ENCODE measurements around the gene CELF5. TPM values are rescaled to one million over a fixed set of nuclear protein-coding genes. Genes with fewer than 3 reads are reported as not detected.
"Not testable (repeated sequence)": the region's sequence is repeated elsewhere in the genome, so short reads cannot be mapped to it uniquely, and the experiment has no call there.

CELF5 gene
- total RNA-seq, 2 experiments from 2014 or later: 0.06 to 0.20 TPM

DNA sequence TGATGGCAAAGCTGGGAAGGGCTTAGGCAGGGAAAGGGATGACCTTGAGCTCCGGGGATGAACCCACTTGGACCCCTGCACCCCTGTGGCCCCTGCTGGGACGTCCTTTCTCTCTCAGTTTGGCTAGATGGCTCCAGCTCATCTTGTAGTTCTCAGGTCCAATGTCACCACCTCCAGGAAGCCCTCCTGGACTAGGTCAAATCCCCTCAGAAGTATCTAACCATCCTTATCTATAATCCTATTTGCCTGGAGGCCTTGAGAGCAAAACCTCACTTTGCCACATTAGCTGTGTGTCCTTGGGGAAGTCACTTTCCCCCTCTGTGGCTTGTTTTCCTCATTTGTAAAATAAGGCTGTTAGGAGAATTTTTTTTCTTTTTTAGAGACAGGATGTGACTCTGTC lies 99.2 kb downstream of the CELF5 start:
- CTCF ChIA-PET: no interaction called here
- no peak overlapping the region for H3K4me3 Mint-ChIP-seq
- no peaks in the 10 kb centered on the region for H3K36me3 Mint-ChIP-seq (ENCODE audit: low read depth)
- POLR2A ChIA-PET: no interaction called here
- no peaks in the 10 kb centered on the region for H3K9me3 Mint-ChIP-seq
- H3K27me3 Mint-ChIP-seq: peaks cover 1% of the 10 kb centered on the region
- H3K4me1 Mint-ChIP-seq: peaks cover 1% of the 10 kb centered on the region
- no peak overlapping the region for H3K27ac Mint-ChIP-seq
- DNase-seq: no peak

DNA sequence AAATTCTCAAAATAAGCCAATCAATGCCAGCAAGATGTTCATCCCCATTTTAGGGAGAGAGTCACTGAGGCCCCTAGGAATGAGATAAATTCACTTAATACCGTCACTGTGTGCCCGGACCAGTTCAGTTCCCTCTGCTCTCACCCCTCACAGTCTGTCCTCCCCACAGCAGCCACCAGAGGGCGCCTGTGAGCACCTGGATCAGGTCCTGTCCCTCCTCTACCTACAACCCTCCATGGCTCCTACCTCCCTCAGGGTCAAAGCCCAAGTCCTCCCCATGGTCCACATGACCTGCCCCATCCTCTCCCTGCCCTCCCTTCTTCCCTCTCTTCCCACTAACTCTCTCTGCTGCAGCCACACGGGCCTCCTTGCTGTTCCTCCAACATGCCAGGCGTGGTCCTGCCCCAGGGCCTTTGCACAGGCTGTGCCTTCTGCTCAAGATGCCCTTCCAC lies 100.0 kb downstream of the CELF5 start:
- CTCF ChIA-PET: interaction anchor here (0.6 kb wide), 1 partner anchor 894 kb away, joined by 3 read pairs; no protein-coding TSS in a partner anchor
- Mint-ChIP-seq H3K4me3 (no peak overlapping the region), H3K27me3 (peaks cover 1% of the 10 kb centered on the region), H3K9me3 (no peaks in the 10 kb centered on the region), H3K4me1 (peaks cover 1% of the 10 kb centered on the region), H3K27ac (no peak overlapping the region), H3K36me3 (ENCODE audit: low read depth) (no peaks in the 10 kb centered on the region)
- peak; percentile 79 for DNase-seq
- POLR2A ChIA-PET: no interaction called here

DNA sequence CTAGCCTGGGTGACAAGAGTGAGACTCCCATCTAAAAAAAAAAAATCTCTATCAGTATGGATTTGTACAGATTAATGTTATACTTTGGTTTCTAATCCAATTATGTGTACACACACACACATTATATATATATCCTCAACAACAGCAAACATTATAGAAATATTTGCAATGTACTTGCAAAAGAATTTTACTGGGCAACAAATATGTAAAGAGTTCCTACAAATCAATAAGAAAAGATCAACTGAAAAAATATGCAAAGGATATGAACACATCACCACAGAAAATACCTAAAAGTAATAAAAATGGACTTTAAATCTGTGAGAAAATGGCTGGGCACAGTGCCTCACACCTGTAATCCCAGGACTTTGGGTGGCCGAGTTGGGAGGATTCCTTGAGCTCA lies 101.0 kb downstream of the CELF5 start:
- H3K9me3 Mint-ChIP-seq: no peaks in the 10 kb centered on the region
- H3K27ac Mint-ChIP-seq: no peak overlapping the region

GRCh38 chr19:3328743-3329142 lies 104.3 kb downstream of the CELF5 start:
- H3K4me3 Mint-ChIP-seq: no peak overlapping the region
- H3K27me3 Mint-ChIP-seq: no peaks in the 10 kb centered on the region
- POLR2A ChIA-PET: no interaction called here
- no peak overlapping the region for H3K27ac Mint-ChIP-seq
- peaks cover 1% of the 10 kb centered on the region for H3K4me1 Mint-ChIP-seq
- no peaks in the 10 kb centered on the region for H3K36me3 Mint-ChIP-seq (ENCODE audit: low read depth)
- CTCF ChIA-PET: interaction anchor here (1.2 kb wide), 1 partner anchor 156 kb away, joined by 3 read pairs; no protein-coding TSS in a partner anchor
- no peaks in the 10 kb centered on the region for H3K9me3 Mint-ChIP-seq
- DNase-seq: no peak

More for the DNA sequence above, 101.0 kb downstream of the CELF5 start:
- CTCF ChIA-PET: interaction anchor here (0.6 to 0.7 kb wide), 3 partner anchors 18 to 893 kb away, joined by 3 read pairs; no protein-coding TSS in a partner anchor
- Mint-ChIP-seq H3K4me1 (peaks cover 1% of the 10 kb centered on the region), H3K4me3 (no peak overlapping the region), H3K36me3 (ENCODE audit: low read depth) (no peaks in the 10 kb centered on the region), H3K27me3 (no peaks in the 10 kb centered on the region)
- DNase-seq: no peak
- POLR2A ChIA-PET: no interaction called here

DNA sequence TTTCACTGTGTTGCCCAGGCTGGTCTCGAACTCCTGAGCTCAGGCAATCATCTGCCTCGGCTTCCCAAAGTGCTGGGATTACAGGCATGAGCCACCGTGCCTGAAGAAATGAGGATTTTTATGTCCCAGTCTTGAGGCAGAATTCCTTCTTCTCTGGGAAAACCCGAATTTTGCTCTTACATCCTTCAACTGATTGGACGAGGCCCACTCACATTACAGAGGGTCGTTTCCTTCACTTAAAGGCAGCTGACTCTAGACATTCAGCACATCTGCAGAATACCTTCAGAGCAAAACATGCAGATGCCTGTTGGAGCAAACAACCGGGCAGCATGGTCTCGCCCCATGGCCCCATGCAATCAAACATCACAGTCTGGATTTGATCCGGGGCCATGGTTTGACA lies 105.6 kb downstream of the CELF5 start:
- no peak overlapping the region for H3K27ac Mint-ChIP-seq
- H3K27me3 Mint-ChIP-seq: no peaks in the 10 kb centered on the region
- no peaks in the 10 kb centered on the region for H3K9me3 Mint-ChIP-seq
- no peak for DNase-seq
- ChIA-PET CTCF (interaction anchor here (0.6 to 2.4 kb wide), 3 partner anchors 100 to 143 kb away, joined by 3 to 7 read pairs (median 4); no protein-coding TSS in a partner anchor), POLR2A (no interaction called here)
- H3K4me1 Mint-ChIP-seq: peaks cover 1% of the 10 kb centered on the region
- no peak overlapping the region for H3K4me3 Mint-ChIP-seq
- H3K36me3 Mint-ChIP-seq (ENCODE audit: low read depth): no peaks in the 10 kb centered on the region

- H3K4me3 Mint-ChIP-seq; H3K36me3 Mint-ChIP-seq (ENCODE audit: low read depth); H3K9me3 Mint-ChIP-seq; DNase-seq; H3K27me3 Mint-ChIP-seq; POLR2A ChIA-PET; CTCF ChIA-PET; H3K4me1 Mint-ChIP-seq; H3K27ac Mint-ChIP-seq: not testable (repeated sequence)
These were observed 107.8 kb downstream of the CELF5 start for GRCh38 chr19:3332232-3332631.

DNA sequence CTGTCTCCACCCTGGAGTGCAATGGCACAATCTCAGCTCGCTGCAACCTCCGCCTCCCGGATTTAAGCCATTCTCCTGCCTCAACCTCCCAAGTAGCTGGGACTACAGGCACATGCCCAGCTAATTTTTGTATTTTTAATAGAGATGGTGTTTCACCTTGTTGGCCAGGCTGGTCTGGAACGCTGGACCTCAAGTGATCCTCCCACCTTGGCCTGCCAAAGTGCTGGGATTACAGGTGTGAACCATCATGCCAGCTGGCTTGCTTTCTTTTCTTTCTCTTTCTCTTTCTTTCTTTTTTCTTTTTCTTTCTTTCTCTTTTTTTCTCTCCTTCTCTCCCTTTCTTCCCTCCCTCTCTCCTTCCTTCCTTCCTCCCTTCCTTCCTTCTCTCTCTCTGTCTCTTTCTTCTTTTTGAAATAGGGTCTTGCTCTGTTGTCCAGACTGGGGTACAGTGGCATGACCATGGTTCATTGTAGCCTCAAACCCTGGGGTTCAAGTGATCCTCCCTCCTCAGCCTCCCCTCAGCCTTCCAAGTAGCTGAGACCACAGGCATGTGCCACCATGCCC lies 108.6 kb downstream of the CELF5 start:
- Mint-ChIP-seq H3K36me3 (ENCODE audit: low read depth) (no peaks in the 10 kb centered on the region), H3K9me3 (no peaks in the 10 kb centered on the region)
- CTCF ChIA-PET: interaction anchor here (0.5 kb wide), 1 partner anchor 155 kb away, joined by 3 read pairs; no protein-coding TSS in a partner anchor

DNA sequence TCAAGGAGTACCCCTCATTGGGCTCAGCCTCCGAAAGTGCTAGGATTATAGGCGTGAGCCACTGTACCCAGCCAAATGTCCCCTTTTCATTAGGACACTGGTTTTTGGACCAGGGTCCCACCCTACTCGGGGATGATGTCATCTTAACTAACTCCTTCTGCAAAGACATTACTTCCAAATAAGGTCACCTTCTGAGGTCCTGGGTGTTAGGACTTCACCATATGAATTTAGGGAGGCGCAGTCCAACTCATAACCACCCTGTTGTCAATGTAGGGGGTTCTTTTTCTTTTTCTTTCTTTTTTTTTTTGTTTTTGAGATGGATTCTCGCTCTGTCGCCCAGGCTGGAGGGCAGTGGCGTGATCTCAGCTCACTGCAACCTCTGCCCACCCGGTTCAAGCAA lies 109.2 kb downstream of the CELF5 start:
- POLR2A ChIA-PET: no interaction called here
- H3K36me3 Mint-ChIP-seq (ENCODE audit: low read depth): no peaks in the 10 kb centered on the region
- H3K9me3 Mint-ChIP-seq: no peaks in the 10 kb centered on the region
- no peak overlapping the region for H3K27ac Mint-ChIP-seq
- no peak for DNase-seq
- no peak overlapping the region for H3K4me3 Mint-ChIP-seq
- CTCF ChIA-PET: interaction anchor here (0.5 kb wide), 1 partner anchor 154 kb away, joined by 3 read pairs; no protein-coding TSS in a partner anchor
- H3K27me3 Mint-ChIP-seq: no peaks in the 10 kb centered on the region
- H3K4me1 Mint-ChIP-seq: peaks cover 4% of the 10 kb centered on the region

More for the DNA sequence above, 108.6 kb downstream of the CELF5 start:
- H3K27ac Mint-ChIP-seq: no peak overlapping the region
- no peak overlapping the region for H3K4me3 Mint-ChIP-seq
- POLR2A ChIA-PET: no interaction called here
- H3K27me3 Mint-ChIP-seq: no peaks in the 10 kb centered on the region
- DNase-seq: no peak
- H3K4me1 Mint-ChIP-seq: no peaks in the 10 kb centered on the region

- H3K36me3 Mint-ChIP-seq (ENCODE audit: low read depth); H3K4me1 Mint-ChIP-seq; POLR2A ChIA-PET; H3K27ac Mint-ChIP-seq; H3K9me3 Mint-ChIP-seq; DNase-seq; H3K4me3 Mint-ChIP-seq; H3K27me3 Mint-ChIP-seq: not testable (repeated sequence)
- CTCF ChIA-PET: interaction anchor here (0.9 to 1.5 kb wide), 3 partner anchors 18 to 97 kb away, joined by 3 to 4 read pairs (median 3); no protein-coding TSS in a partner anchor
These were observed 110.4 kb downstream of the CELF5 start for GRCh38 chr19:3334749-3335430.

- Mint-ChIP-seq H3K4me3 (no peak overlapping the region), H3K36me3 (ENCODE audit: low read depth) (no peaks in the 10 kb centered on the region), H3K27me3 (no peaks in the 10 kb centered on the region), H3K4me1 (peaks cover 8% of the 10 kb centered on the region), H3K27ac (no peak overlapping the region), H3K9me3 (no peaks in the 10 kb centered on the region)
- POLR2A ChIA-PET: no interaction called here
- CTCF ChIA-PET: interaction anchor here (1.0 to 1.5 kb wide), 3 partner anchors 31 to 96 kb away, joined by 3 to 4 read pairs (median 3); no protein-coding TSS in a partner anchor
- no peak for DNase-seq
These were observed 111.2 kb downstream of the CELF5 start for GRCh38 chr19:3335431-3336350.

DNA sequence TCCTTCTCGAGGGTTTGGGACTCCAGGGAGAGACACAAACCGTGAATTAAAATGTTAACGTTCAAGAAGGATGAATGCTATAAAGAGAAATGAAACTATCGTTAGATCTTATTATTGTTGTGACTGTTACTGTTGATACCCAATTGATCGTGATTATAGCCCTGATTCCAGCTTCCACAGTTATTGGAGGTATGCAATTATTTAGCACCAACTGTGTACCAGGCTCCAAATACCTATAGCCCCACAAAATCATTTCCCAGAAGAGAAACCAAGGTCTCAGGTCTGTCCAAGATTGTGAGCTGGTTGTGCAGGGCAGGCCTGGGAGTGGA lies 111.9 kb downstream of the CELF5 start:
- no peak for DNase-seq
- ChIA-PET CTCF (interaction anchor here (1.0 to 1.5 kb wide), 3 partner anchors 31 to 95 kb away, joined by 3 to 4 read pairs (median 3); no protein-coding TSS in a partner anchor), POLR2A (no interaction called here)
- Mint-ChIP-seq H3K36me3 (ENCODE audit: low read depth) (no peaks in the 10 kb centered on the region), H3K4me3 (no peak overlapping the region), H3K27ac (no peak overlapping the region), H3K27me3 (no peaks in the 10 kb centered on the region), H3K4me1 (peaks cover 8% of the 10 kb centered on the region), H3K9me3 (no peaks in the 10 kb centered on the region)

DNA sequence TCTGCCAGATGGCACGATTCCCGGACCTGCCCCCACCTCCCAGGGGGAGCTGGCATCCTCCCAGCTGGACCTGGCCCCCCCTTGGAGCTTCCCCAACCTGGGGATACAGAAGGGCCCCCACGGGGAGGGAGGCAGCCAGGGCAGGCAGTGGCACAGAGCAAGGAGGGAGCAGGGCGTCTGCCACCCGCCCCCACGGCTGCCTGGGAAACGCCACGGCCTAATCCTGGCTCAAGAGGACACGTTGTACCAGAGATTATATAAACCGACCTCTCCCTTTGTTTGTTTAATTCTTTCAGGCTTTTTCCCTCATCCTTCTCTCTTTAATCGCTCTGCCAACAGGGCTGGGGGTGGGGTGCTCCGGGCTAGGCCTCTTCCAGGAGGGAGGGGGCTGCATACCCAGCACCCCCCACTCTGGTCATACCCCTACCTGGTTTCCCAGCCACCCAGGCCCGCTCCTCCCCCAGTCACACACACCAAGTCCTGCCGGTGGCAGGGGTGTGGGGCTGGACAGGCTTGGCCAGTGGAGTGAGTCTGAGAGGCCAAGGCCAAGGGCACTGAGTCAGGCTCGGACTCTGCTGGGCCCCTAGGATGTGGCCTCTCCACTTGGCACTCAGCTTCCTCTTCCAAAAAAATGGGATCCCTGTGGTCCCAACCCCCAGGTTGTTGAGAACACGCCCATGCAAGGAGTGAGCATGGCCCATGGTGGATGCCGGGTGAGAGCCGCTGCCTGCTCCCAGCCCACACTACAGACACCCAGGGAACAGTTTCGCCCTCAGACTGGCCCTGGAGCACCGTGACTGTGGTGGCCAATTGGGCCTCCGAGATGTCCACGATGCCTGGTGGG lies 112.4 kb downstream of the CELF5 start:
- H3K4me1 Mint-ChIP-seq: peaks cover 8% of the 10 kb centered on the region
- ChIA-PET CTCF (interaction anchor here (1.0 to 1.5 kb wide), 2 partner anchors 32 to 56 kb away, joined by 3 read pairs; no protein-coding TSS in a partner anchor), POLR2A (no interaction called here)
- DNase-seq: no peak
- H3K27me3 Mint-ChIP-seq: no peaks in the 10 kb centered on the region
- no peak overlapping the region for H3K4me3 Mint-ChIP-seq
- H3K9me3 Mint-ChIP-seq: no peaks in the 10 kb centered on the region
- H3K36me3 Mint-ChIP-seq (ENCODE audit: low read depth): no peaks in the 10 kb centered on the region
- H3K27ac Mint-ChIP-seq: no peak overlapping the region

All from activated CD4-positive, alpha-beta T cell treated with anti-CD3 and anti-CD28 coated beads, Interleukin-2, amount 10 ng/mL, durations not matched to agents 7 days and 5 days (primary cell).